ENCODE measurements around the gene ALMS1.
"Not testable (repeated sequence)": the region's sequence is repeated elsewhere in the genome, so short reads cannot be mapped to it uniquely, and the experiment has no call there.

Gene ALMS1

GRCh38 chr2:73582364-73582763 lies 196.7 kb downstream of the ALMS1 start:
- DNase-seq (ENCODE audit: low read depth in 2 of 2), result no peak
- no peak overlapping the region for H3K4me3 ChIP-seq (replicated peaks in 1 of 2; ENCODE audit: low read depth in 2 of 2, low read length in 2 of 2)
- TF ChIP-seq, protein P1, sequence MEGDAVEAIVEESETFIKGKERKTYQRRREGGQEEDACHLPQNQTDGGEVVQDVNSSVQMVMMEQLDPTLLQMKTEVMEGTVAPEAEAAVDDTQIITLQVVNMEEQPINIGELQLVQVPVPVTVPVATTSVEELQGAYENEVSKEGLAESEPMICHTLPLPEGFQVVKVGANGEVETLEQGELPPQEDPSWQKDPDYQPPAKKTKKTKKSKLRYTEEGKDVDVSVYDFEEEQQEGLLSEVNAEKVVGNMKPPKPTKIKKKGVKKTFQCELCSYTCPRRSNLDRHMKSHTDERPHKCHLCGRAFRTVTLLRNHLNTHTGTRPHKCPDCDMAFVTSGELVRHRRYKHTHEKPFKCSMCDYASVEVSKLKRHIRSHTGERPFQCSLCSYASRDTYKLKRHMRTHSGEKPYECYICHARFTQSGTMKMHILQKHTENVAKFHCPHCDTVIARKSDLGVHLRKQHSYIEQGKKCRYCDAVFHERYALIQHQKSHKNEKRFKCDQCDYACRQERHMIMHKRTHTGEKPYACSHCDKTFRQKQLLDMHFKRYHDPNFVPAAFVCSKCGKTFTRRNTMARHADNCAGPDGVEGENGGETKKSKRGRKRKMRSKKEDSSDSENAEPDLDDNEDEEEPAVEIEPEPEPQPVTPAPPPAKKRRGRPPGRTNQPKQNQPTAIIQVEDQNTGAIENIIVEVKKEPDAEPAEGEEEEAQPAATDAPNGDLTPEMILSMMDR (IDR thresholded peaks at IDR 0.05; ENCODE audit: low read depth, low read length), result no peak

DNA sequence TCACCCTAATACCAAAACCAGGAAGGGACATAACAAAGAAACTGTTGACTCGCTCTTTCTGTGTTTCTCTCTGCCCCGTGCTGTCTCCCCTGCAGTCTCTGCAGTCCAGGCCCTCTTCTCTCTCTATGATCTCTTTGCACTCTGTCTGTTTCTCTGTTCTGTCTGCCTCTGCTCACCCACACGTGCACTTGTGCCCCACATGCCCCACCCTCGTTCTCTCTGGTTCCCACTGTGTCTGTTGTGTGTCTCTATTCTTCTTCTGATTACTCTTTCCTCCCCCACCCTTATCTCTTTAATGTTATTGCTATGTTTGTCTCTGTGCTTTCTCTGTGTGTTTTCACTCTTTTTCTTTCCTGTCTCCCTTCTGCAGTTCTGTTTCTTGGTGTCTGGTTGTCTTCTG lies 202.5 kb downstream of the ALMS1 start:
- TF ChIP-seq, protein P1 (IDR thresholded peaks at IDR 0.05; ENCODE audit: low read depth, low read length), result no peak
- no peak overlapping the region for H3K4me3 ChIP-seq (replicated peaks in 1 of 2; ENCODE audit: low read depth in 2 of 2, low read length in 2 of 2)

DNA sequence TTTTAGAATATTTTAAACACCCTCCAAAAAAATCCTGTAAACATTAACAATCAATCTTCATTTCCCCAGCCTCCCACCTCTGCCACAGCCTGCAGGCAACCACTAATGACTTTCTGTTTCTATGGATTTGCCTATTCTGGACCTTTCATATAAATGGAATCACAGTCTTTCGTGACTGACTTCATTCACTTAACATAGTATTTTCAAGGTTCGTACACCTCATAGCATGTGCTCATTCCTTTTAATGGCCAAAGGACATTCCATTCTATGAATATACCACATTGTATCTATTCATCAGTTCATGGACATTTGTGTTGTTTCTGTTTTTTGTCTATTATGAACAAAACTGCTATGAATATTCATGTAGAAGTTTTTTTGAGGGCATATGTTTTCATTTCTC lies 208.0 kb downstream of the ALMS1 start:
- DNase-seq (ENCODE audit: low read depth in 2 of 2), result peak in 1 of 2 donors; percentile 43
- H3K4me3 ChIP-seq (replicated peaks in 1 of 2; ENCODE audit: low read depth in 2 of 2, low read length in 2 of 2), result no peak overlapping the region
- TF ChIP-seq, protein P1 (IDR thresholded peaks at IDR 0.05; ENCODE audit: low read depth, low read length), result no peak

More for the DNA sequence above, 202.5 kb downstream of the ALMS1 start:
- DNase-seq (ENCODE audit: low read depth in 2 of 2), result peak in 1 of 2 donors; percentile 36

DNA sequence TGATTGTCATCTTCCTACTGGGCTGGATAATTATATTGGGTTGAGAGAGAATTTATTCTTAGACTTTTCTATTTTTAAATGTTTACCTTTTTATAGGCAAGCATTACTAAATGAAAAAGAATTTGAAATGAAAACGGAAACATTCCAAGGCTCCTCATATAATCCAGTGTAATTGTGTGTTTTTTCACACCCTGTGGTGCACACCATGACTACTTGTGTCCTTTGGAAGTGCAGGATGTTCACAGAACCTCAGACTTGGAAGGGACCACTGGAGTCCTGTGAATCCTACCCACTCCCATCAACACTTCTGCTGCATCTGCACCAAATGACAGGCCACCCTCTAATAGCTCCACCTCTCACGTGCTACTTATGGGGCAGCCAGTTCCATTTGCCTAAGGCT lies 208.6 kb downstream of the ALMS1 start:
- TF ChIP-seq, protein P1 (IDR thresholded peaks at IDR 0.05; ENCODE audit: low read depth, low read length), result no peak
- H3K4me3 ChIP-seq (replicated peaks in 1 of 2; ENCODE audit: low read depth in 2 of 2, low read length in 2 of 2), result no peak overlapping the region
- peak in 1 of 2 donors; percentile 9 for DNase-seq (ENCODE audit: low read depth in 2 of 2)

DNA sequence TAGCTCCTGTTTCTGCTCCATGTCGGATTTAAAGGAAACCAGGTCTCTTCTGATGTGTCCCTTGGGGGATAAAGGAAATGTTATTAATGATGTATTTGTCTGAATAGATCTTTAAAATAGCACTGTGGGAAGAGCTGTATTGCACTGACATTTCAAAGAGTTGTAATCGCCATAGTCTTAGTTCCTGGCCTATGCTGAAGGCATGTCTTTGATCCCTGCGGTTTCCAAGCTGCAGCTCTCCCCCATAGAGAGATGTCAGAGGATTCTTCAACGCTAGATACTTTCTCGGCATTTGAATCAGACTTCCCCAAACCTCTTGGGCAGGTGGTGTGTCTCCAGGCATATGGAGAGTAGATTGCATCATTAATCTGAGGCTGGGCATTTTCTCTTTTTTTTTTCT lies 216.1 kb downstream of the ALMS1 start:
- no peak overlapping the region for H3K4me3 ChIP-seq (replicated peaks in 1 of 2; ENCODE audit: low read depth in 2 of 2, low read length in 2 of 2)
- TF ChIP-seq, protein P1 (IDR thresholded peaks at IDR 0.05; ENCODE audit: low read depth, low read length), result no peak
- no peak for DNase-seq (ENCODE audit: low read depth in 2 of 2)

- TF ChIP-seq, protein P1 (IDR thresholded peaks at IDR 0.05; ENCODE audit: low read depth, low read length), result peak; percentile 7
- not testable (repeated sequence) for H3K4me3 ChIP-seq (replicated peaks in 1 of 2; ENCODE audit: low read depth in 2 of 2, low read length in 2 of 2)
- peak; percentile 57 to 70 for DNase-seq (ENCODE audit: low read depth in 2 of 2)
Measured at GRCh38 chr2:73603099-73603588, 217.5 kb downstream of the ALMS1 start.

- not testable (repeated sequence) for H3K4me3 ChIP-seq (replicated peaks in 1 of 2; ENCODE audit: low read depth in 2 of 2, low read length in 2 of 2); DNase-seq (ENCODE audit: low read depth in 2 of 2)
Measured at GRCh38 chr2:73604589-73604988, 219.0 kb downstream of the ALMS1 start.

Data from cardiac fibroblast (primary cell).